ENCODE measurements around the gene WWTR1. TPM values are rescaled to one million over a fixed set of nuclear protein-coding genes. Genes with fewer than 3 reads are reported as not detected.
A peak's percentile ranks its signal among the peaks of the same experiment; 100 is the strongest.

The WWTR1 gene
- total and polyA plus RNA-seq, 9 donors, result 35.5 to 88.5 (median 74.7) TPM

GRCh38 chr3:149643963-149644362 is 13.9 kb downstream of the WWTR1 start:
- H3K27ac ChIP-seq (ENCODE audit: low read length), result no peak overlapping the region
- WGBS (ENCODE audit: insufficient coverage), result 62% methylated on average over 3 of the region's 3 CpGs

GRCh38 chr3:149643482-149643798 is 14.4 kb downstream of the WWTR1 start:
- Histone ChIP-seq H3K9me3 (replicated peaks; ENCODE audit: control insufficient read depth, low read depth, low read length) (no peaks in the 10 kb centered on the region), H3K27me3 (ENCODE audit: control insufficient read depth, insufficient read depth, low read length) (no peaks in the 10 kb centered on the region), H3K4me3 (ENCODE audit: low read length) (no peak overlapping the region), H3K27ac (ENCODE audit: low read length) (no peak overlapping the region), H3K4me1 (ENCODE audit: control insufficient read depth, insufficient read depth, low read length) (peaks cover 11% of the 10 kb centered on the region), H3K36me3 (ENCODE audit: control insufficient read depth, insufficient read depth, low read length) (peaks cover 17% of the 10 kb centered on the region)
- no CpG with 5 or more reads among the region's 4 CpGs for WGBS (ENCODE audit: insufficient coverage)
- DNase-seq, result no peak

More at GRCh38 chr3:149643963-149644362, 13.9 kb downstream of the WWTR1 start:
- no peak for DNase-seq
- Histone ChIP-seq H3K9me3 (replicated peaks; ENCODE audit: control insufficient read depth, low read depth, low read length) (no peaks in the 10 kb centered on the region), H3K4me3 (ENCODE audit: low read length) (no peak overlapping the region), H3K27me3 (ENCODE audit: control insufficient read depth, insufficient read depth, low read length) (no peaks in the 10 kb centered on the region), H3K4me1 (ENCODE audit: control insufficient read depth, insufficient read depth, low read length) (peaks cover 9% of the 10 kb centered on the region), H3K36me3 (ENCODE audit: control insufficient read depth, insufficient read depth, low read length) (peaks cover 17% of the 10 kb centered on the region)

- H3K4me1 ChIP-seq (ENCODE audit: control insufficient read depth, insufficient read depth, low read length), result peaks cover 12% of the 10 kb centered on the region
- H3K27ac ChIP-seq (ENCODE audit: low read length), result no peak overlapping the region
- H3K4me3 ChIP-seq (ENCODE audit: low read length), result no peak overlapping the region
- peaks cover 6% of the 10 kb centered on the region for H3K36me3 ChIP-seq (ENCODE audit: control insufficient read depth, insufficient read depth, low read length)
- no peak for DNase-seq
- 40% methylated on average over 2 of the region's 7 CpGs for WGBS (ENCODE audit: insufficient coverage)
- H3K27me3 ChIP-seq (ENCODE audit: control insufficient read depth, insufficient read depth, low read length), result no peaks in the 10 kb centered on the region
- H3K9me3 ChIP-seq (replicated peaks; ENCODE audit: control insufficient read depth, low read depth, low read length), result no peaks in the 10 kb centered on the region
Observed at GRCh38 chr3:149640976-149641728, 16.7 kb downstream of the WWTR1 start.

DNA sequence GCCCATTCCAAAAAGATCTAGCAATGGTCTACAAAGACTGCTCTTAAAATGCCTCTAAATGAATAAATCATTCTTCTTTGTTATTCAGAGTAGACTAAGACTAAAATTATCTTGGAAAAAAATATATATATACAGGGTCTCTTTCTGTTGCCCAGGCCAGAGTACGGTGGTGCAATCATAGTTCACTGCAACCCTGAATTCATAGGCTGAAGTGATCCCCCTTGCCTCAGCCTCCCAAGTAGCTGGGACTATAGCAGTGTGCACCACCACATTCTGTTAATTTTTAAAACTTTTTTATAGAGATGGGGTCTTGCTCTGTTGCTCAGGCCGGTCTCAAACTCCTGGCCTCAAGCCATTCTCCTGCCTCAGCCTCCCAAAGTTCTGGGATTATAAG is 18.7 kb downstream of the WWTR1 start:
- WGBS (ENCODE audit: insufficient coverage), result 100% methylated on average over 1 of the region's 2 CpGs
- Histone ChIP-seq H3K27me3 (ENCODE audit: control insufficient read depth, insufficient read depth, low read length) (no peaks in the 10 kb centered on the region), H3K36me3 (ENCODE audit: control insufficient read depth, insufficient read depth, low read length) (peaks cover 2% of the 10 kb centered on the region), H3K9me3 (replicated peaks; ENCODE audit: control insufficient read depth, low read depth, low read length) (no peaks in the 10 kb centered on the region), H3K27ac (ENCODE audit: low read length) (peak overlapping the region; percentile 91), H3K4me3 (ENCODE audit: low read length) (peak overlapping the region; percentile 34), H3K4me1 (ENCODE audit: control insufficient read depth, insufficient read depth, low read length) (peaks cover 12% of the 10 kb centered on the region)
- no peak for DNase-seq

DNA sequence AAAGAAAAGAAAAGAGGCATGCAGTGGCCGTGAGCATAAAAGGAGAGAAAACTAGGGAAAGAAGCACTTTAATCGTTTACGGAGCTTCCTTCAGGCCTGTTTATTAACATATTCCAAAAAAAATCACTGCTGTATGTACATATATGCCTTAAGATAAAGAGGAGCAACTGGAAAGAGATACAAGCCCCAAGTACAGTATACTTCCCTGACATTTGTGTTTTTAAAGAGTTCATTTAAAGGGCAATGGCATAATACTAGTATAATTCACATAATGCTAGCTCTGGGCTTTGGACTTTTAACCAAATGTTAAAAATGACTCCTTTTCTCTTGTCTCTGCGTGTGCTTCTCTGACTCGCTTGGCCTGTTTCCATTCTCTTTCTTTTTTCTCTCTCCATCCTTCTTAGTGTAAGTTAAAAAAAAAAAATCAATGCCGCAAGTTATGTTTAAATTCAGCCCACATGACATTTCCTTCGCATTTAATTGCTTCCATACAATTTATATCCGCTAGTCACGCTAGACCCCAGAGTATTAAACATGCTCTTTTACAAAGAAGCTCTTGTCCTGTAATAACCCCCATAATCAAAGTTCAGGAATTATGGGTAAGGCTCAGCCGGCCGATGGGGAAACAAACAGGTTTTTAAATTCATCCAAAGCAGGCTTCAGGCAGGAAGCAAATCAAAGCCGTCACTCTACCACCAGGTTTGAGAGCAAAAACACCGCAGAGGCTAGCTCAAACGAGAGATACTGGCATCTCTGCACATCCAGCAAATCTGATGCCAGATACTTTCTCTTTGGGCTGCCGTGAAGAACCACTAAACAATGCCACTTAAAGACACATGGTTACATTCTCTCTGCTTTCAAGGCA is 19.4 kb downstream of the WWTR1 start:
- H3K27me3 ChIP-seq (ENCODE audit: control insufficient read depth, insufficient read depth, low read length), result no peaks in the 10 kb centered on the region
- H3K36me3 ChIP-seq (ENCODE audit: control insufficient read depth, insufficient read depth, low read length), result peaks cover 6% of the 10 kb centered on the region
- 7% methylated on average over 5 of the region's 15 CpGs for WGBS (ENCODE audit: insufficient coverage)
- DNase-seq, result peak; percentile 95
- peak overlapping the region; percentile 34 for H3K4me3 ChIP-seq (ENCODE audit: low read length)
- peaks cover 12% of the 10 kb centered on the region for H3K4me1 ChIP-seq (ENCODE audit: control insufficient read depth, insufficient read depth, low read length)
- H3K27ac ChIP-seq (ENCODE audit: low read length), result peak overlapping the region; percentile 91
- H3K9me3 ChIP-seq (replicated peaks; ENCODE audit: control insufficient read depth, low read depth, low read length), result no peaks in the 10 kb centered on the region

- 89% methylated on average over 3 of the region's 4 CpGs for WGBS (ENCODE audit: insufficient coverage)
- H3K27ac ChIP-seq (ENCODE audit: low read length), result no peak overlapping the region
- H3K4me1 ChIP-seq (ENCODE audit: control insufficient read depth, insufficient read depth, low read length), result peaks cover 12% of the 10 kb centered on the region
Observed at GRCh38 chr3:149635396-149635795, 22.4 kb downstream of the WWTR1 start.

GRCh38 chr3:149634573-149634972 is 23.3 kb downstream of the WWTR1 start:
- Histone ChIP-seq H3K27me3 (ENCODE audit: control insufficient read depth, insufficient read depth, low read length) (no peaks in the 10 kb centered on the region), H3K36me3 (ENCODE audit: control insufficient read depth, insufficient read depth, low read length) (peaks cover 9% of the 10 kb centered on the region), H3K4me1 (ENCODE audit: control insufficient read depth, insufficient read depth, low read length) (peaks cover 12% of the 10 kb centered on the region), H3K4me3 (ENCODE audit: low read length) (no peak overlapping the region), H3K27ac (ENCODE audit: low read length) (no peak overlapping the region), H3K9me3 (replicated peaks; ENCODE audit: control insufficient read depth, low read depth, low read length) (no peaks in the 10 kb centered on the region)
- WGBS (ENCODE audit: insufficient coverage), result 100% methylated on average over 2 of the region's 4 CpGs
- DNase-seq, result no peak

More at GRCh38 chr3:149635396-149635795, 22.4 kb downstream of the WWTR1 start:
- Histone ChIP-seq H3K4me3 (ENCODE audit: low read length) (no peak overlapping the region), H3K27me3 (ENCODE audit: control insufficient read depth, insufficient read depth, low read length) (no peaks in the 10 kb centered on the region), H3K36me3 (ENCODE audit: control insufficient read depth, insufficient read depth, low read length) (peaks cover 9% of the 10 kb centered on the region), H3K9me3 (replicated peaks; ENCODE audit: control insufficient read depth, low read depth, low read length) (no peaks in the 10 kb centered on the region)
- DNase-seq, result no peak

DNA sequence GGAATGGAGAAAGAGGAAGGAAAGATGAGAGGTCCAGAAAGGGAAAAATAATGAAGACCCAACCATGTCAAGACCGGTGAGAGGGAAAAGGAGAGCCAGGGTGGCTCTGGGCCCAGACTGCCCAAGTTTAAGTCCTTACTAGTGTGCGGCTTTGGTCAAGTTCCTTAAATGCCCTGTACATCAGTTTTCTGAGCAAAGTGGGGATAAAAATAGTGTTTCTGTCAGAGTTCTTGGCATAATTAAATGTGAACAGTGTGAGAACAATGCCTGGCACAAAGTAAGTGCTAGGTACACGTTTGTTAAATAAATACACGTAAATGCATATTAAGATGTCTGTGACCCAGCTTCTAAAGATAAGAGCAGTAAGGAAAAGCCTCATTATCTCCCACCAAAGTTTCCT is 23.8 kb downstream of the WWTR1 start:
- Histone ChIP-seq H3K36me3 (ENCODE audit: control insufficient read depth, insufficient read depth, low read length) (peaks cover 9% of the 10 kb centered on the region), H3K27me3 (ENCODE audit: control insufficient read depth, insufficient read depth, low read length) (no peaks in the 10 kb centered on the region), H3K27ac (ENCODE audit: low read length) (no peak overlapping the region), H3K9me3 (replicated peaks; ENCODE audit: control insufficient read depth, low read depth, low read length) (no peaks in the 10 kb centered on the region), H3K4me1 (ENCODE audit: control insufficient read depth, insufficient read depth, low read length) (peaks cover 9% of the 10 kb centered on the region), H3K4me3 (ENCODE audit: low read length) (no peak overlapping the region)
- DNase-seq, result no peak
- 93% methylated on average over 2 of the region's 4 CpGs for WGBS (ENCODE audit: insufficient coverage)

DNA sequence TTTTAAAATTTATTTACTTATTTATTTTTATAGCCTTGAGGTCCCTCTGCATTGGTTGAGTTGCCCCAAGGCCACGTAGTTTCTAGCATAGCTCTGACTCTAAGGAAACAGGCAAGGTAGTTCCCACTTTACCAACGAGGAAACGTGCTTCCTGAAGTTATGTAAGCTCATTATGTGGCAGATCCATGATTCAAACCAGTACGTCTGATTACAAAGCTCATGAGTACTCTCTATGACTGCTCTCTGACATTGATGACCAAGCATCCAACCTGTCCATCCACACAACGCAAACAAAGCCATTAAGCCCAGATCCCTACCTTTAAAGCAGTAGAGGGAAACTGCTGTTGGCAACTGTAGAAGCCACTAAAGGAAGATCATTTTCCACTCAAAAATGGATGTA is 25.6 kb downstream of the WWTR1 start:
- Histone ChIP-seq H3K4me1 (ENCODE audit: control insufficient read depth, insufficient read depth, low read length) (no peaks in the 10 kb centered on the region), H3K27ac (ENCODE audit: low read length) (no peak overlapping the region), H3K27me3 (ENCODE audit: control insufficient read depth, insufficient read depth, low read length) (no peaks in the 10 kb centered on the region), H3K4me3 (ENCODE audit: low read length) (no peak overlapping the region), H3K9me3 (replicated peaks; ENCODE audit: control insufficient read depth, low read depth, low read length) (no peaks in the 10 kb centered on the region), H3K36me3 (ENCODE audit: control insufficient read depth, insufficient read depth, low read length) (peaks cover 9% of the 10 kb centered on the region)
- WGBS (ENCODE audit: insufficient coverage), result 88% methylated on average over 4 of the region's 5 CpGs
- no peak for DNase-seq

GRCh38 chr3:149630806-149631205 is 27.0 kb downstream of the WWTR1 start:
- H3K4me3 ChIP-seq (ENCODE audit: low read length), result no peak overlapping the region
- no peak overlapping the region for H3K27ac ChIP-seq (ENCODE audit: low read length)
- H3K9me3 ChIP-seq (replicated peaks; ENCODE audit: control insufficient read depth, low read depth, low read length), result no peaks in the 10 kb centered on the region
- DNase-seq, result no peak
- H3K36me3 ChIP-seq (ENCODE audit: control insufficient read depth, insufficient read depth, low read length), result peaks cover 9% of the 10 kb centered on the region
- WGBS (ENCODE audit: insufficient coverage), result no CpG with 5 or more reads among the region's 1 CpG
- H3K27me3 ChIP-seq (ENCODE audit: control insufficient read depth, insufficient read depth, low read length), result no peaks in the 10 kb centered on the region
- H3K4me1 ChIP-seq (ENCODE audit: control insufficient read depth, insufficient read depth, low read length), result peaks cover 2% of the 10 kb centered on the region
